A549 (cell line): Measurements from ENCODE around the gene MARCHF11. TPM values are rescaled to one million over a fixed set of nuclear protein-coding genes. Genes with fewer than 3 reads are reported as not detected.

Experiments used
- ATAC-seq, 2 experiments: fragments of 200-7000 bp in 1 of 2; fragments of >200 bp in 1 of 2; cut with Nextera tagmentation in 1 of 2; cut with Tn5 transposase in 1 of 2; 3 replicates each; pipeline versions ENCODE4 v1.8.0 to v1.9.1; 2018 to 2020; ENCODE audit warnings: mild to moderate bottlenecking in 1 of 2, moderate library complexity in 1 of 2
- CTCF ChIA-PET: fragments of 300-600 bp; sonication (Branson Sonifier 250); formaldehyde crosslinking; extraction: SDS; loops from one replicate; lab custom pipeline; 2021; ENCODE audit warnings: antibody characterized with exemption, inconsistent platforms; lab: Yijun Ruan, JAX
- POLR2A ChIA-PET: fragments of 350-600 bp; formaldehyde crosslinking; extraction: SDS; loops from one replicate; lab custom pipeline; 2021; ENCODE audit warnings: antibody characterized with exemption, inconsistent platforms; lab: Yijun Ruan, JAX
- DNase-seq, 2 experiments: peaks; one replicate each; pipeline versions ENCODE4 v3.0.0 to v3.0.0-alpha.2; 2011 to 2016; ENCODE audit warnings: low read depth in 1 of 2, low spot score in 1 of 2
- FAIRE-seq: peaks from 2 replicates; lab custom pipeline; 2011; peaks lifted over from hg19 to GRCh38; lab: Jason Lieb, UNC
- H3K27ac ChIP-seq, 2 experiments: fragments of >200 bp; sonication (Bioruptor Twin); formaldehyde crosslinking; 3 replicates each; pipeline ENCODE4 v1.5.1; 2016 to 2017
- H3K4me1 ChIP-seq: fragments of >200 bp; sonication (Bioruptor Twin); formaldehyde crosslinking; 3 replicates; pipeline ENCODE4 v1.6.1; 2016
- H3K4me2 ChIP-seq: fragments of >200 bp; sonication (Bioruptor Twin); formaldehyde crosslinking; 3 replicates; pipeline ENCODE4 v1.6.1; 2016
- H3K4me3 ChIP-seq: fragments of >200 bp; sonication (Bioruptor Twin); formaldehyde crosslinking; 3 replicates; pipeline ENCODE4 v1.5.1; 2016
- H3K9me3 ChIP-seq: fragments of >200 bp; sonication (Bioruptor Twin); formaldehyde crosslinking; 3 replicates; pipeline ENCODE4 v1.6.1; 2016
- BHLHE40 ChIP-seq: IDR thresholded peaks from 2 replicates; pipeline ENCODE4 v1.6.1; 2012; ENCODE audit warnings: low read depth, low read length, inconsistent platforms
- CBX8 ChIP-seq: fragments of 200-600 bp; sonication (generic); IDR thresholded peaks from 2 replicates; pipeline ENCODE4 v1.6.1; 2016
- EHF ChIP-seq: fragments of 250-450 bp; sonication (Bioruptor Pico); IDR thresholded peaks from 2 replicates; pipeline ENCODE4 v1.5.0; 2020; ENCODE audit warnings: mild to moderate bottlenecking
- FOSL2 ChIP-seq, 2 experiments: fragments of 450-650 bp in 1 of 2; fragments of >200 bp in 1 of 2; sonication (Bioruptor Twin) in 1 of 2; formaldehyde crosslinking; IDR thresholded peaks; 2 replicates each; pipeline versions ENCODE4 v1.5.0 to v1.6.1; 2016 to 2020; ENCODE audit warnings: mild to moderate bottlenecking in 1 of 2, moderate library complexity in 1 of 2
- GATA3 ChIP-seq: IDR thresholded peaks from 2 replicates; pipeline ENCODE4 v1.6.1; 2012; ENCODE audit warnings: borderline replicate concordance
- HEYL ChIP-seq: fragments of 250-450 bp; sonication (Bioruptor Pico); IDR thresholded peaks from 2 replicates; pipeline ENCODE4 v1.8.0; 2021; ENCODE audit warnings: mild to moderate bottlenecking, moderate library complexity
- HOXB13 ChIP-seq: fragments of 250-450 bp; sonication (Bioruptor Pico); IDR thresholded peaks from 2 replicates; pipeline ENCODE4 v1.5.0; 2020; ENCODE audit warnings: low read depth, mild to moderate bottlenecking, moderate library complexity
- JUN ChIP-seq, 2 experiments: fragments of >200 bp; sonication (Bioruptor Twin); formaldehyde crosslinking; IDR thresholded peaks; 2 replicates in 1 of 2; 3 replicates in 1 of 2; pipeline ENCODE4 v1.6.1; 2016 to 2017
- JUNB ChIP-seq: fragments of >200 bp; sonication (Bioruptor Twin); formaldehyde crosslinking; IDR thresholded peaks from 2 replicates; pipeline ENCODE4 v1.6.1; 2016
- KDM1A ChIP-seq: fragments of 200-600 bp; sonication (generic); IDR thresholded peaks from 2 replicates; pipeline ENCODE4 v1.6.1; 2016; ENCODE audit warnings: low read depth, mild to moderate bottlenecking
- MAFK ChIP-seq: fragments of 450-650 bp; IDR thresholded peaks from 2 replicates; pipeline ENCODE4 v1.6.1; 2014; ENCODE audit not compliant: partially characterized antibody
- MYC ChIP-seq: IDR thresholded peaks from 2 replicates; pipeline ENCODE4 v1.6.1; 2012; ENCODE audit warnings: mild to moderate bottlenecking, inconsistent platforms, low read length, improper control_type of control experiment, borderline replicate concordance
- NFE2L2 ChIP-seq: fragments of 150-350 bp; conservative IDR thresholded peaks from 2 replicates; pipeline ENCODE4 v1.6.1; 2014; ENCODE audit warnings: low read length
- NPAS2 ChIP-seq: fragments of 250-450 bp; sonication (Bioruptor Pico); IDR thresholded peaks from 2 replicates; pipeline ENCODE4 v1.8.0; 2022; ENCODE audit warnings: mild to moderate bottlenecking, moderate library complexity, borderline replicate concordance
- NR3C1 ChIP-seq: fragments of >200 bp; sonication (Bioruptor Twin); formaldehyde crosslinking; IDR thresholded peaks from 3 replicates; pipeline ENCODE4 v1.6.1; 2017
- POLR2A ChIP-seq: IDR thresholded peaks from 2 replicates; pipeline ENCODE4 v1.6.1; 2012; ENCODE audit warnings: mild to moderate bottlenecking, low read length
- POLR2AphosphoS2 ChIP-seq: conservative IDR thresholded peaks from 2 replicates; pipeline ENCODE4 v1.6.1; 2012; ENCODE audit warnings: low read length, improper control_type of control experiment, inconsistent platforms
- RAD21 ChIP-seq, 2 experiments: fragments of >200 bp in 1 of 2; sonication (Bioruptor Twin) in 1 of 2; formaldehyde crosslinking in 1 of 2; IDR thresholded peaks in 1 of 2; conservative IDR thresholded peaks in 1 of 2; 2 replicates in 1 of 2; 3 replicates in 1 of 2; pipeline ENCODE4 v1.6.1; 2012 to 2018; ENCODE audit warnings: inconsistent platforms in 1 of 2
- RNF2 ChIP-seq: fragments of 200-600 bp; sonication (generic); IDR thresholded peaks from 2 replicates; pipeline ENCODE4 v1.6.1; 2016; ENCODE audit warnings: low read depth, mild to moderate bottlenecking, antibody characterized with exemption, moderate library complexity, borderline replicate concordance
- SMC3 ChIP-seq: fragments of >200 bp; sonication (Bioruptor Twin); formaldehyde crosslinking; IDR thresholded peaks from 3 replicates; pipeline ENCODE4 v1.6.1; 2018; ENCODE audit warnings: inconsistent platforms
- ZC3H11A ChIP-seq: fragments of 450-650 bp; IDR thresholded peaks from 2 replicates; pipeline ENCODE4 v1.6.1; 2014; ENCODE audit warnings: antibody characterized with exemption, mild to moderate bottlenecking
- WGBS: methylation state at CpG from one replicate; pipeline ENCODE4 v1.1.6; 2017; ENCODE audit errors: missing lambda C conversion rate; 5-methylcytosine and 5-hydroxymethylcytosine counted together
- polyA plus RNA-seq, 4 experiments: library from polyadenylated mRNA; depleted of rRNA in 3 of 4; stranded (reverse); fragments of >200 nt; fragmentation: RNase III in 1 of 4; extraction: RNeasy Plus Mini Kit Qiagen cat#74134 plus additional on column Dnase treatment in 1 of 4; gene quantifications; 2 replicates in 3 of 4; 3 replicates in 1 of 4; pipeline ENCODE4 v1.2.3, GENCODE V29; 2011 to 2017
- TF ChIP-seq, protein P1 (sequence below): fragments of 150-350 bp; IDR thresholded peaks from 2 replicates; pipeline ENCODE4 v1.6.1; 2014; ENCODE audit warnings: low read depth, mild to moderate bottlenecking, low read length
- TF ChIP-seq, protein P2 (sequence below): fragments of >200 bp; sonication (Bioruptor Twin); formaldehyde crosslinking; IDR thresholded peaks from 3 replicates; pipeline ENCODE4 v1.5.1; 2016
- TF ChIP-seq, protein P3 (sequence below): fragments of 250-450 bp; sonication (Bioruptor Pico); IDR thresholded peaks from 2 replicates; pipeline ENCODE4 v1.5.0; 2020; ENCODE audit warnings: low read depth, mild to moderate bottlenecking, moderate library complexity
- TF ChIP-seq, protein P4 (sequence below): fragments of 200-600 bp; sonication (generic); IDR thresholded peaks from 2 replicates; pipeline ENCODE4 v1.6.1; 2016; ENCODE audit warnings: antibody characterized with exemption, mild to moderate bottlenecking, moderate library complexity

Gene MARCHF11
- polyA plus RNA-seq, 2 of the 4 experiments (the other 2 are of a cell fraction) = not detected

DNA sequence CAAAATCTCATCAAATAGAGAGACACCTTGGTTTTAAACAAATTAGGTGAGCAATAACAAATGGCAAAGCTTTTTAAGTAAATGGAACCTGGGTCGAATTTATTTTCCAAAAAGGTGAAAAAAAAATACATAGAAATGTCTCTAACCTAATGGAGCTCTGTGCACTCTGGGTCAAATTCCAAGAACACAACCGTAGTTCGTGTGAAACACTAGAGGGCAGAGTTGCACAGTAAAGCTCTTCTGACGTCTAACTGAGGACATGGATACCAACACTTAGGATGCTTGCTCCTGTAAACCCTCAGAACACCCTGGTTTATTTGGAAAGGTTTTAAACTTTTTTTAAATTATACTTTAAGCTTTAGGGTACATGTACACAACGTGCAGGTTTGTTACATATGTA is 18.9 kb downstream of the MARCHF11 start:
- no peak for FAIRE-seq
- ChIA-PET POLR2A (interaction anchor here (1.4 kb wide), 1 partner anchor 296 kb away, joined by 4 read pairs; no protein-coding TSS in a partner anchor), CTCF (interaction anchor here (0.7 to 2.3 kb wide), 28 partner anchors 10 to 1042 kb away, joined by 3 to 28 read pairs (median 5); no protein-coding TSS in a partner anchor)
- Histone ChIP-seq H3K9me3 (no peaks in the 10 kb centered on the region), H3K4me2 (no peak overlapping the region), H3K4me1 (no peaks in the 10 kb centered on the region), H3K4me3 (no peak overlapping the region), H3K27ac (no peak overlapping the region)
- 2% methylated on average over 5 of the region's 5 CpGs for WGBS
- peak; percentile 20 to 73 for DNase-seq
- TF ChIP-seq, protein P1, sequence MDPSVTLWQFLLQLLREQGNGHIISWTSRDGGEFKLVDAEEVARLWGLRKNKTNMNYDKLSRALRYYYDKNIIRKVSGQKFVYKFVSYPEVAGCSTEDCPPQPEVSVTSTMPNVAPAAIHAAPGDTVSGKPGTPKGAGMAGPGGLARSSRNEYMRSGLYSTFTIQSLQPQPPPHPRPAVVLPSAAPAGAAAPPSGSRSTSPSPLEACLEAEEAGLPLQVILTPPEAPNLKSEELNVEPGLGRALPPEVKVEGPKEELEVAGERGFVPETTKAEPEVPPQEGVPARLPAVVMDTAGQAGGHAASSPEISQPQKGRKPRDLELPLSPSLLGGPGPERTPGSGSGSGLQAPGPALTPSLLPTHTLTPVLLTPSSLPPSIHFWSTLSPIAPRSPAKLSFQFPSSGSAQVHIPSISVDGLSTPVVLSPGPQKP = no peak
- TF ChIP-seq JUNB (no peak), POLR2AphosphoS2 (no peak), SMC3 (peak; percentile 59), HEYL (CRISPR knock-in tag) (no peak), RAD21 (conservative IDR thresholded peaks at IDR 0.05 in 1 of 2, IDR thresholded peaks at IDR 0.05 in 1 of 2) (peak; percentile 68 to 77), CBX8 (no peak)
- TF ChIP-seq, protein P2, sequence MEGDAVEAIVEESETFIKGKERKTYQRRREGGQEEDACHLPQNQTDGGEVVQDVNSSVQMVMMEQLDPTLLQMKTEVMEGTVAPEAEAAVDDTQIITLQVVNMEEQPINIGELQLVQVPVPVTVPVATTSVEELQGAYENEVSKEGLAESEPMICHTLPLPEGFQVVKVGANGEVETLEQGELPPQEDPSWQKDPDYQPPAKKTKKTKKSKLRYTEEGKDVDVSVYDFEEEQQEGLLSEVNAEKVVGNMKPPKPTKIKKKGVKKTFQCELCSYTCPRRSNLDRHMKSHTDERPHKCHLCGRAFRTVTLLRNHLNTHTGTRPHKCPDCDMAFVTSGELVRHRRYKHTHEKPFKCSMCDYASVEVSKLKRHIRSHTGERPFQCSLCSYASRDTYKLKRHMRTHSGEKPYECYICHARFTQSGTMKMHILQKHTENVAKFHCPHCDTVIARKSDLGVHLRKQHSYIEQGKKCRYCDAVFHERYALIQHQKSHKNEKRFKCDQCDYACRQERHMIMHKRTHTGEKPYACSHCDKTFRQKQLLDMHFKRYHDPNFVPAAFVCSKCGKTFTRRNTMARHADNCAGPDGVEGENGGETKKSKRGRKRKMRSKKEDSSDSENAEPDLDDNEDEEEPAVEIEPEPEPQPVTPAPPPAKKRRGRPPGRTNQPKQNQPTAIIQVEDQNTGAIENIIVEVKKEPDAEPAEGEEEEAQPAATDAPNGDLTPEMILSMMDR = peak; percentile 70
- TF ChIP-seq, protein P3, sequence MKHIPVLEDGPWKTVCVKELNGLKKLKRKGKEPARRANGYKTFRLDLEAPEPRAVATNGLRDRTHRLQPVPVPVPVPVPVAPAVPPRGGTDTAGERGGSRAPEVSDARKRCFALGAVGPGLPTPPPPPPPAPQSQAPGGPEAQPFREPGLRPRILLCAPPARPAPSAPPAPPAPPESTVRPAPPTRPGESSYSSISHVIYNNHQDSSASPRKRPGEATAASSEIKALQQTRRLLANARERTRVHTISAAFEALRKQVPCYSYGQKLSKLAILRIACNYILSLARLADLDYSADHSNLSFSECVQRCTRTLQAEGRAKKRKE = no peak
- ATAC-seq = peak; percentile 95

DNA sequence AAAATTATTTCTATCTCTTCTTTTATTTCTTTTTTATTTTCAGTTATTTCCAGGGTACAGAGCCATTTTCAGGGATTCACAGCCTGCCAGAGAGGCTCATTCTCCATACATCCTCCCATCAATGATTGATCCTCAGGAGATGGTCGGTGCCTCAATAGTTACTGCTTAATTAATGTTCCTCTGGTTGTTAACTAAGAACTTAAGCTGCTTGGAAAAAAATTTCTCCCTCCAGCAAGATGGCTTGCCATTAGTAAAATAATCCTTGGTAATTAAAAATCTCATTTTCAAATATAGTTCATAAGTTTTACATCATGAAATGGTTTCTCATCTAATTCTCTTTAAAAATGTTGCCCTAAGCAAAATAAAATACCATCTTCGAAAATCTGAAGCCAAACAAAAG is 20.0 kb downstream of the MARCHF11 start:
- CTCF ChIA-PET = interaction anchor here (1.5 to 2.3 kb wide), 8 partner anchors 10 to 297 kb away, joined by 5 to 28 read pairs (median 7); no protein-coding TSS in a partner anchor

DNA sequence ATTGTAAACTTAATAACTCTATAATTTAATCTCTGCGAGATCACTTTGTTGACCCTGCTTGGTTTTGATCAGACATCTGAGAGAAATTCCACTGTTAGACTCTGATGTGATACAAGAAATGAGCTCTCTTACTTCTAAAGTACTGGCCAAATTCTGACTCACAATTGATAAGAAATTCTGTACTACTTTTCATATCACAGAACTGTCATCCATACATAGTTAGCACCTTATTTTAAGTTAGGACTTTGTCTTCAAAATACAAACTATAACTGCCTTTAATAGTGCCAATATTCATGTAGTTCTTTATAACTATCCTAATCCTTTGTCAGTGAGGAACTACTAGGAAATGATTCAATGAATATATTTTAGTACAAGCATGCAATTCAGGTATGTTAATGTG is 23.4 kb downstream of the MARCHF11 start:
- CTCF ChIA-PET = no interaction called here
- TF ChIP-seq NPAS2 (no peak), EHF (no peak), BHLHE40 (no peak), POLR2A (no peak), FOSL2 (IDR thresholded peaks at IDR 0.05) (no peak), FOSL2 (CRISPR knock-in tag; IDR thresholded peaks at IDR 0.05) (no peak), ZC3H11A (no peak), NR3C1 (no peak), JUN (IDR thresholded peaks at IDR 0.05) (no peak), MYC (no peak)
- TF ChIP-seq, protein P4, sequence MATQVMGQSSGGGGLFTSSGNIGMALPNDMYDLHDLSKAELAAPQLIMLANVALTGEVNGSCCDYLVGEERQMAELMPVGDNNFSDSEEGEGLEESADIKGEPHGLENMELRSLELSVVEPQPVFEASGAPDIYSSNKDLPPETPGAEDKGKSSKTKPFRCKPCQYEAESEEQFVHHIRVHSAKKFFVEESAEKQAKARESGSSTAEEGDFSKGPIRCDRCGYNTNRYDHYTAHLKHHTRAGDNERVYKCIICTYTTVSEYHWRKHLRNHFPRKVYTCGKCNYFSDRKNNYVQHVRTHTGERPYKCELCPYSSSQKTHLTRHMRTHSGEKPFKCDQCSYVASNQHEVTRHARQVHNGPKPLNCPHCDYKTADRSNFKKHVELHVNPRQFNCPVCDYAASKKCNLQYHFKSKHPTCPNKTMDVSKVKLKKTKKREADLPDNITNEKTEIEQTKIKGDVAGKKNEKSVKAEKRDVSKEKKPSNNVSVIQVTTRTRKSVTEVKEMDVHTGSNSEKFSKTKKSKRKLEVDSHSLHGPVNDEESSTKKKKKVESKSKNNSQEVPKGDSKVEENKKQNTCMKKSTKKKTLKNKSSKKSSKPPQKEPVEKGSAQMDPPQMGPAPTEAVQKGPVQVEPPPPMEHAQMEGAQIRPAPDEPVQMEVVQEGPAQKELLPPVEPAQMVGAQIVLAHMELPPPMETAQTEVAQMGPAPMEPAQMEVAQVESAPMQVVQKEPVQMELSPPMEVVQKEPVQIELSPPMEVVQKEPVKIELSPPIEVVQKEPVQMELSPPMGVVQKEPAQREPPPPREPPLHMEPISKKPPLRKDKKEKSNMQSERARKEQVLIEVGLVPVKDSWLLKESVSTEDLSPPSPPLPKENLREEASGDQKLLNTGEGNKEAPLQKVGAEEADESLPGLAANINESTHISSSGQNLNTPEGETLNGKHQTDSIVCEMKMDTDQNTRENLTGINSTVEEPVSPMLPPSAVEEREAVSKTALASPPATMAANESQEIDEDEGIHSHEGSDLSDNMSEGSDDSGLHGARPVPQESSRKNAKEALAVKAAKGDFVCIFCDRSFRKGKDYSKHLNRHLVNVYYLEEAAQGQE = no peak

More for the DNA sequence above, 20.0 kb downstream of the MARCHF11 start:
- FAIRE-seq = no peak
- Histone ChIP-seq H3K9me3 (no peaks in the 10 kb centered on the region), H3K4me2 (no peak overlapping the region), H3K4me3 (no peak overlapping the region), H3K27ac (no peak overlapping the region), H3K4me1 (no peaks in the 10 kb centered on the region)
- TF ChIP-seq RNF2 (no peak), HOXB13 (CRISPR knock-in tag) (no peak), KDM1A (no peak), JUN (IDR thresholded peaks at IDR 0.05) (no peak), MAFK (no peak), GATA3 (no peak), JUNB (no peak), NFE2L2 (no peak)
- TF ChIP-seq, protein P3 = no peak
- TF ChIP-seq, protein P1 = no peak
- 10% methylated on average over 2 of the region's 2 CpGs for WGBS
- no peak for DNase-seq
- POLR2A ChIA-PET = interaction anchor here (1.4 kb wide), 1 partner anchor 297 kb away, joined by 4 read pairs; no protein-coding TSS in a partner anchor
- no peak for ATAC-seq

More for the DNA sequence above, 23.4 kb downstream of the MARCHF11 start:
- no peak for ATAC-seq
- FAIRE-seq = no peak
- Histone ChIP-seq H3K27ac (no peak overlapping the region), H3K4me3 (no peak overlapping the region), H3K4me1 (no peaks in the 10 kb centered on the region), H3K4me2 (no peak overlapping the region), H3K9me3 (no peaks in the 10 kb centered on the region)
- no peak for DNase-seq
- POLR2A ChIA-PET = no interaction called here
- 8% methylated on average over 1 of the region's 1 CpG for WGBS
